HG03520 (cell line): ENCODE data around the gene SCARB1.
A peak's percentile ranks its signal among the peaks of the same experiment; 100 is the strongest.
"Not testable (repeated sequence)": the region's sequence is repeated elsewhere in the genome, so short reads cannot be mapped to it uniquely, and the experiment has no call there.

Experiments
- ATAC-seq: cut with Tn5 transposase; IDR thresholded peaks from one replicate; pipeline ENCODE4 v1.9.1; 2021; ENCODE audit warnings: mild to moderate bottlenecking, moderate library complexity; ENCODE audit not compliant: unreplicated experiment

SCARB1 gene

GRCh38 chr12:124884587-124885438 is 21.1 kb upstream of the SCARB1 start:
- peak; percentile 72 for ATAC-seq

- no peak for ATAC-seq
These were observed 19.8 kb upstream of the SCARB1 start for GRCh38 chr12:124883263-124884130.

- no peak for ATAC-seq
These were observed 17.5 kb upstream of the SCARB1 start for GRCh38 chr12:124881123-124881522.

GRCh38 chr12:124880335-124880734 is 16.7 kb upstream of the SCARB1 start:
- not testable (repeated sequence) for ATAC-seq

- no peak for ATAC-seq
These were observed 15.3 kb upstream of the SCARB1 start for GRCh38 chr12:124878795-124879516.

GRCh38 chr12:124877423-124877822 is 13.8 kb upstream of the SCARB1 start:
- ATAC-seq, result no peak

GRCh38 chr12:124876171-124876570 is 12.5 kb upstream of the SCARB1 start:
- ATAC-seq, result no peak

GRCh38 chr12:124875803-124876132 is 12.1 kb upstream of the SCARB1 start:
- ATAC-seq, result no peak

- ATAC-seq, result no peak
These were observed 11.5 kb upstream of the SCARB1 start for GRCh38 chr12:124874988-124875802.

GRCh38 chr12:124874188-124874587 is 10.5 kb upstream of the SCARB1 start:
- no peak for ATAC-seq

- no peak for ATAC-seq
These were observed 8.5 kb upstream of the SCARB1 start for GRCh38 chr12:124872068-124872719.

GRCh38 chr12:124871297-124871696 is 7.6 kb upstream of the SCARB1 start:
- no peak for ATAC-seq

- ATAC-seq, result no peak
These were observed 6.9 kb upstream of the SCARB1 start for GRCh38 chr12:124870515-124870914.

GRCh38 chr12:124869059-124869665 is 5.5 kb upstream of the SCARB1 start:
- no peak for ATAC-seq

- no peak for ATAC-seq
These were observed 4.8 kb upstream of the SCARB1 start for GRCh38 chr12:124868252-124869058.

GRCh38 chr12:124867401-124867930 is 3.8 kb upstream of the SCARB1 start:
- no peak for ATAC-seq

- no peak for ATAC-seq
These were observed 3.3 kb upstream of the SCARB1 start for GRCh38 chr12:124866883-124867400.

GRCh38 chr12:124866195-124866882 is 2.7 kb upstream of the SCARB1 start:
- no peak for ATAC-seq
